22Rv1 (cell line): ENCODE results near the gene ZNF469.

ENCODE experiments used
- ZFX ChIP-seq: fragments of 450-650 bp; IDR thresholded peaks from 2 replicates; pipeline ENCODE4 v1.6.1; 2017; ENCODE audit warnings: antibody characterized with exemption, borderline replicate concordance
- TF ChIP-seq, protein P1 (sequence below): fragments of 450-650 bp; IDR thresholded peaks from 2 replicates; pipeline ENCODE4 v1.5.1; 2017; ENCODE audit warnings: mild to moderate bottlenecking

DNA sequence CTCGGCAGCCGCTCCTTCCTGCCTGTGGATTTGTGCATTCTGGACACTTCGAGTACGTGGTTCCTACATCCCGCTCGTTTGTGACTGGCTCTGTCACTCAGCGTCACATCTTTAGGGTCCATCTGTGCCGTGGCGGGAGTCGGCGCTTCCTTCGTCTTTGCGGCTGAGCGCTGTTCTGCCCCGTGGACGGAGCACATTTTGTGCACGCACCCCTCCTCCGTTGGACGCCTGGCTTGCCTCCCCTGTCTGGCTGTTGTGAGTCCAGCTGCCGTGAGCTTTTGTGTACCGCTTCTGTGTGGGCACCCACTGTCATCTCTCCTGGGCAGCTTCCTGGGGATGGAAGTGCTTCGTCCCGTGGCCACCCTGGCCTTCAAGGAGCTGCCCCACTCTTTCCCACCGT is 6.4 kb downstream of the ZNF469 start:
- TF ChIP-seq, protein P1, sequence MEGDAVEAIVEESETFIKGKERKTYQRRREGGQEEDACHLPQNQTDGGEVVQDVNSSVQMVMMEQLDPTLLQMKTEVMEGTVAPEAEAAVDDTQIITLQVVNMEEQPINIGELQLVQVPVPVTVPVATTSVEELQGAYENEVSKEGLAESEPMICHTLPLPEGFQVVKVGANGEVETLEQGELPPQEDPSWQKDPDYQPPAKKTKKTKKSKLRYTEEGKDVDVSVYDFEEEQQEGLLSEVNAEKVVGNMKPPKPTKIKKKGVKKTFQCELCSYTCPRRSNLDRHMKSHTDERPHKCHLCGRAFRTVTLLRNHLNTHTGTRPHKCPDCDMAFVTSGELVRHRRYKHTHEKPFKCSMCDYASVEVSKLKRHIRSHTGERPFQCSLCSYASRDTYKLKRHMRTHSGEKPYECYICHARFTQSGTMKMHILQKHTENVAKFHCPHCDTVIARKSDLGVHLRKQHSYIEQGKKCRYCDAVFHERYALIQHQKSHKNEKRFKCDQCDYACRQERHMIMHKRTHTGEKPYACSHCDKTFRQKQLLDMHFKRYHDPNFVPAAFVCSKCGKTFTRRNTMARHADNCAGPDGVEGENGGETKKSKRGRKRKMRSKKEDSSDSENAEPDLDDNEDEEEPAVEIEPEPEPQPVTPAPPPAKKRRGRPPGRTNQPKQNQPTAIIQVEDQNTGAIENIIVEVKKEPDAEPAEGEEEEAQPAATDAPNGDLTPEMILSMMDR, result no peak
- TF ChIP-seq ZFX, result no peak
